GM18951 (cell line): ENCODE data around the gene SDK2.

ENCODE experiments used
- POLR2A ChIP-seq: IDR thresholded peaks from 4 replicates; pipeline ENCODE4 v1.6.1; 2011; ENCODE audit warnings: mild to moderate bottlenecking; ENCODE audit not compliant: insufficient read length, insufficient read depth; ENCODE audit errors: extremely low read depth
- in situ Hi-C: fragments of 300-500 bp; cut with MboI; formaldehyde crosslinking; loops from one replicate; pipeline ENCODE4 v1.12.0; 2022; ENCODE audit warnings: low sequenced_read_pairs, mixed read lengths, inconsistent platforms; ENCODE audit not compliant: unreplicated experiment

Gene SDK2

GRCh38 chr17:73669771-73670170, 25.5 kb upstream of the SDK2 start:
- TF ChIP-seq POLR2A, result no peak
- in situ Hi-C loops, result no loop called here

- in situ Hi-C loops, result no loop called here
- TF ChIP-seq POLR2A, result no peak
Observed at GRCh38 chr17:73667181-73667959, 23.1 kb upstream of the SDK2 start.

- in situ Hi-C loops, result no loop called here
- TF ChIP-seq POLR2A, result no peak
Observed at GRCh38 chr17:73663614-73664013, 19.4 kb upstream of the SDK2 start.

DNA sequence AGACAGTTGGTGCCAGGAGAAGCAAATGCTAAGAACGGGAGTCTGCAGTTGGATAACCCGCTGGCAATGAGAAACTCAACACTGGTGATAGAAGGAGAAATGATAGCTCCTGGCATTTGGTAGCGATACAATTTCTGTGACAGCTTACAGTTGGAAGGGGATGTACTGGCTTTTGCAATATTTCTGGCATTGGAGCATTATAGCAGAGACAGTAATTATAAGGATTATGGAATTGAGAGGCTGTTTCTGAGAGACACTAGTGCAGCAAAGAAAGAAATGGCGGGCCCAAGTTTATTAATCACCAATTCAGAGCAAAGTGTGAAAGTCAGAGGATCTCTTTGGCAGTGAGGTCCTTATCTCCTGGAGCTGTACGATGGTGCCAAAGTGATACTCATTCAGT, 16.1 kb upstream of the SDK2 start:
- no peak for TF ChIP-seq POLR2A
- in situ Hi-C loops, result no loop called here

DNA sequence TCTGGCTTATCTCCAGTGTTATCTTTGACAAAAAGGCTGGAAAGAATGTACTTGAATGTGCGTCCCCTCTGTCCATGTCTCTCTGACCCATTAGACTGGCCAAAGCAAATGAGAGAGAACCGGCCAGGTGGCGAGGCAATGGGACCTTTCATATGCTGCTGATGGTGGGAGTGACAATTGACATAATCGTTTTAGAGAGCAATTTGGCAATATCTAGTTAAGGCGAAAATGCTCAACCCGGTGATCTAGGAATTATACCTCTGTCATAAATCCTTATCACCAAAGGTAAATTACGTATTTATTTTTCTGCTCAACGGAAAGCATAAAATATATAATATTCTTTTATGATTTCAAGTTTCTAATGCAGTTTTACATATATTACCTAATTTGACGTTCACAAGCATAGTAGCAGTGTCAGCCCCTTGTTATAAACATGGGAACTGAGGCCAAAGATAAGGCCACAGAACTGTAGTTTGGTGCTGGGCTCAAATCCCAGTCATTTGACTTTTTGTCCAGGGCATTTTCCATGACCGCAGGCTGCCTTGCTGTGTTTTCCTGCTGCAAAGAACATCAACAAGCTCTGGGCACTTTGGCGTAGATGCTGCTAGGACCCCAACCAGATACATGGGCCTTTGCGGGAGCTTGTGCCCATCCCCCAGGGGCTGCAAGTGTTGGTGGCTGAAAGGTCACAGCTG, 14.7 kb upstream of the SDK2 start:
- in situ Hi-C loops, result no loop called here
- no peak for TF ChIP-seq POLR2A

DNA sequence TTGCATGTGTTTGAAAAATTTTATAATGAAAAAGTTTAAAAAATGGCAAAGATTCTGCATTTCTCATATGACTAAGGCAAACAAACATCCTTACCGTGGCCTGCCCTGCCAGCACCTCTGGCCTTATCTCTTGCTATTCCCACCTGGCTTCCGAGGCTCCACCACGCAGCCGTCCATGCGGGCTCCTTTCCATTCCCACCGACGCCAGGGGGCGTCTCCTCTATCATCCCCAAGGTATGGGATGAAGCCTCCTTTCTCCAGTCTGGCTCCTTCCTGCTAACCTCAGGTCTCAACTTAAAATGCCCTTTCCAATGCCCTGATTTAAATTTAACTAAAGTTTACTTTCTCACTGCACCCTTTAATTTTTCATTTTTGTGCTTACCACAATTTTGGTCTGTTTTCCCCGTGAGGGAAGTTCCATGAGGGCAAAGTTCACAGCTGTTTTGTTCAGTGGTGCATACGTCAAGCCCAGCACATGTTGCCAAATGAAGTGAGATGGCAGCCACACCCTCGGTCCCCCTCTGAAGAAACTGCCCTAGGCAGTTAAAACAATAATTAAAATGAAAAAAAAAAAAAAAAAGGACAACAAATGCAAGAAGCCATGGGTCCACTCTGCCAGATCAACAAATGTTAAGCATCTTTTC, 13.3 kb upstream of the SDK2 start:
- in situ Hi-C loops, result no loop called here
- TF ChIP-seq POLR2A, result no peak

GRCh38 chr17:73654241-73654640, 10.0 kb upstream of the SDK2 start:
- in situ Hi-C loops, result no loop called here
- no peak for TF ChIP-seq POLR2A

DNA sequence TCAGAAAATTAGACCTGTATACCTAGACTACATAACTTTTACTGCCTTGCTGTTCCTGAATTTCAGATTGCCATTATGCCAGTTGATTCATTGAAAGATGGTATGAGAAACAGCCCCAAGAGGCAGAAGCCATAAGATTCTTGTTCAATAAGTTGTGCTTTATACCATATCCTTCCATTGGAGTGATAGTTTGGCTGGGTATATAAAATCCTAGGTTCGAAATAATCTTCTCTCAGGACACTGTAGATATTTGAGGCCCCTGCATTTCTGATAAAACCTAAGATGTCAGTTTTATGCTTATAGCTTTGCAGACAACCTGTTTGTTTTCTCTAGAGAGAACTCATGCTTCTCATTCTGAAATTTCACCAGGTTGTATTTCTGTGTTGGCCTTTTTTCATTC, 9.6 kb upstream of the SDK2 start:
- no peak for TF ChIP-seq POLR2A
- in situ Hi-C loops, result no loop called here

GRCh38 chr17:73652886-73653480, 8.7 kb upstream of the SDK2 start:
- in situ Hi-C loops, result no loop called here
- TF ChIP-seq POLR2A, result no peak

- in situ Hi-C loops, result no loop called here
- no peak for TF ChIP-seq POLR2A
Observed at GRCh38 chr17:73650617-73651200, 6.5 kb upstream of the SDK2 start.

GRCh38 chr17:73650140-73650539, 5.9 kb upstream of the SDK2 start:
- TF ChIP-seq POLR2A, result no peak
- in situ Hi-C loops, result no loop called here

GRCh38 chr17:73648974-73649373, 4.7 kb upstream of the SDK2 start:
- in situ Hi-C loops, result no loop called here

DNA sequence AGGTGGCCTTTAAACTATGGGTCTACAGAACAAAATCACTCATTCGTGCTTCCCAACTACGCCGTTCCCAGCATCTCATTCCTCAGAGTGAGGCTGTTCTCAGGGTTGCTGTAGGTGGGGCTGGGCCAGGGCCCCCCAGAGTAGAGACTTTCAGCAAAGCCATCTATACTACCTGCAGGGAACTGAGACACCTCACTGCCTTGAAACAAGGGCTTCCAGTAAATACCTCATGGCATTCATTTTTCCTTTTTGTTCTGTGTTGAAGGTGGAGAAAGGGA, 4.2 kb upstream of the SDK2 start:
- in situ Hi-C loops, result no loop called here
- no peak for TF ChIP-seq POLR2A

More at GRCh38 chr17:73648974-73649373, 4.7 kb upstream of the SDK2 start:
- TF ChIP-seq POLR2A, result no peak
